K562 (cell line): ENCODE data around the gene ITGA11. TPM values are rescaled to one million over a fixed set of nuclear protein-coding genes. Genes with fewer than 3 reads are reported as not detected.

Source experiments
- ATAC-seq: fragments of 200-7000 bp; cut with Tn5 transposase; 3 replicates; pipeline ENCODE4 v1.9.1; 2020; ENCODE audit warnings: moderate library complexity
- BruUV-seq: library from RNA; stranded (reverse); fragments of 400-500 nt; replicated peaks from 2 replicates; lab custom pipeline; 2021; lab: Mats Ljungman, UMichigan
- CTCF ChIA-PET: fragments of 300-600 bp; formaldehyde crosslinking; extraction: SDS; loops from one replicate; lab custom pipeline; 2021; ENCODE audit warnings: low intra/inter-chr PET ratio; lab: Yijun Ruan, JAX
- POLR2A ChIA-PET: fragments of 300-600, 350-650 bp; sonication (Branson Sonifier 250); formaldehyde crosslinking; extraction: SDS; loops from one replicate; lab custom pipeline; 2021; ENCODE audit warnings: antibody characterized with exemption, inconsistent platforms; lab: Yijun Ruan, JAX
- DNase-seq, 4 experiments: peaks; one replicate each; pipeline versions ENCODE4 v3.0.0 to v3.0.0-alpha.2; 2011 to 2018; ENCODE audit warnings: low spot score in 3 of 4, mixed read lengths in 3 of 4; ENCODE audit errors: extremely low read depth in 1 of 4
- FAIRE-seq: peaks from 2 replicates; lab custom pipeline; 2011; peaks lifted over from hg19 to GRCh38; lab: Jason Lieb, UNC
- H2AFZ ChIP-seq: 2 replicates; pipeline ENCODE4 v1.6.0; 2011; ENCODE audit warnings: low read depth, low read length, control low read depth, inconsistent platforms
- H3K27ac ChIP-seq: fragments of 200-600 bp; 3 replicates; pipeline ENCODE4 v1.8.0; 2011; ENCODE audit warnings: low read depth, mild to moderate bottlenecking, control low read depth, inconsistent platforms, low read length, moderate library complexity, mixed read lengths; ENCODE audit errors: extremely low read depth
- H3K27me3 ChIP-seq, 2 experiments: fragments of 300-600 bp in 1 of 2; 2 replicates in 1 of 2; 3 replicates in 1 of 2; pipeline versions ENCODE4 v1.6.0 to v1.8.0; 2011; ENCODE audit warnings: inconsistent platforms in 2 of 2, low read length in 2 of 2, mild to moderate bottlenecking in 1 of 2, mixed read lengths in 1 of 2, moderate library complexity in 1 of 2; ENCODE audit not compliant: control insufficient read depth in 2 of 2, insufficient read depth in 2 of 2
- H3K36me3 ChIP-seq: fragments of 300-600 bp; 3 replicates; pipeline ENCODE4 v1.8.0; 2011; ENCODE audit warnings: mild to moderate bottlenecking, low read length, inconsistent platforms; ENCODE audit not compliant: control insufficient read depth, insufficient read depth
- H3K4me1 ChIP-seq, 2 experiments: fragments of 200-600 bp in 1 of 2; replicated peaks in 1 of 2; 2 replicates in 1 of 2; 3 replicates in 1 of 2; pipeline versions ENCODE4 v1.5.1 to v1.8.0; 2011; ENCODE audit warnings: inconsistent platforms in 2 of 2, low read length in 2 of 2, mild to moderate bottlenecking in 1 of 2, mixed read lengths in 1 of 2, moderate library complexity in 1 of 2; ENCODE audit not compliant: control insufficient read depth in 2 of 2, insufficient read depth in 2 of 2
- H3K4me2 ChIP-seq: 2 replicates; pipeline ENCODE4 v1.6.1; 2011; ENCODE audit warnings: low read length, control low read depth, inconsistent platforms, mixed read lengths; ENCODE audit not compliant: insufficient read depth
- H3K4me3 ChIP-seq: fragments of 200-600 bp; sonication (generic), shearing (Covaris generic); 2 replicates; pipeline ENCODE4 v1.5.1; 2016; ENCODE audit warnings: control low read depth, inconsistent platforms
- H3K79me2 ChIP-seq: fragments of 200-600 bp; 3 replicates; pipeline ENCODE4 v1.8.0; 2011; ENCODE audit warnings: low read length, inconsistent platforms; ENCODE audit not compliant: control insufficient read depth, insufficient read depth
- H3K9ac ChIP-seq, 2 experiments: 2 replicates each; pipeline versions ENCODE4 v1.6.0 to v1.6.1; 2011; ENCODE audit warnings: low read depth in 2 of 2, low read length in 2 of 2, control low read depth in 1 of 2, inconsistent platforms in 1 of 2, mild to moderate bottlenecking in 1 of 2, mixed read lengths in 1 of 2; ENCODE audit not compliant: insufficient read depth in 1 of 2
- H3K9me1 ChIP-seq: one replicate; pipeline ENCODE4 v1.6.0; 2011; ENCODE audit warnings: inconsistent platforms, mild to moderate bottlenecking, low read length, moderate library complexity; ENCODE audit not compliant: control insufficient read depth, insufficient read depth
- H3K9me3 ChIP-seq: replicated peaks from 2 replicates; pipeline ENCODE4 v1.5.1; 2011; ENCODE audit warnings: low read depth, low read length, inconsistent platforms; ENCODE audit not compliant: control insufficient read depth, insufficient read depth
- H4K20me1 ChIP-seq: replicated peaks from 2 replicates; pipeline ENCODE4 v1.6.1; 2011; ENCODE audit warnings: low read length, inconsistent platforms, mixed read lengths; ENCODE audit not compliant: control insufficient read depth, insufficient read depth
- CREBBP ChIP-seq: IDR thresholded peaks from one replicate; pipeline ENCODE4 v1.6.1; 2012; ENCODE audit warnings: low read depth, mild to moderate bottlenecking, control low read depth, inconsistent platforms, low read length
- DPF2 ChIP-seq: fragments of 450-650 bp; IDR thresholded peaks from 2 replicates; pipeline ENCODE4 v1.6.1; 2016
- E2F3 ChIP-seq: fragments of 250-450 bp; sonication (Bioruptor Pico); IDR thresholded peaks from 2 replicates; pipeline ENCODE4 v1.4.0; 2020; ENCODE audit warnings: mild to moderate bottlenecking
- MLLT1 ChIP-seq, 2 experiments: fragments of 450-650 bp; IDR thresholded peaks; 2 replicates each; pipeline ENCODE4 v1.6.1; 2016
- SLC30A9 ChIP-seq: fragments of 250-450 bp; sonication (Bioruptor Pico); IDR thresholded peaks from 2 replicates; pipeline ENCODE4 v1.8.0; 2022; ENCODE audit warnings: mild to moderate bottlenecking, moderate library complexity
- ZNF184 ChIP-seq: sonication (generic); formaldehyde crosslinking; IDR thresholded peaks from 2 replicates; pipeline ENCODE4 v1.5.0; 2020; ENCODE audit warnings: missing genetic modification reagents
- ZNF507 ChIP-seq: conservative IDR thresholded peaks from 2 replicates; pipeline ENCODE4 v1.6.1; 2017; ENCODE audit warnings: missing genetic modification characterization, missing compliant biosample characterization
- ZNF785 ChIP-seq: fragments of 250-450 bp; sonication (Bioruptor Pico); IDR thresholded peaks from 2 replicates; pipeline ENCODE4 v1.4.0; 2020; ENCODE audit warnings: mild to moderate bottlenecking
- ZNF830 ChIP-seq: fragments of 250-450 bp; sonication (Bioruptor Pico); IDR thresholded peaks from 2 replicates; pipeline ENCODE4 v1.5.0; 2021; ENCODE audit warnings: mild to moderate bottlenecking
- in situ Hi-C: fragments of 300-500 bp; cut with MboI; formaldehyde crosslinking; loops from 4 replicates; pipeline ENCODE4 v1.15.0; 2018; ENCODE audit warnings: inconsistent platforms, mixed read lengths
- intact Hi-C: fragments of 100-400 bp; cut with micrococcal nuclease; formaldehyde crosslinking; loops from 2 replicates; pipeline ENCODE4 v1.14.2; 2022
- polyA plus RNA-seq, 8 experiments: library from polyadenylated mRNA; depleted of rRNA in 4 of 8; stranded (reverse) in 5 of 8; unstranded in 3 of 8; fragments of >200 nt; fragmentation: Nextera tagmentation in 2 of 8; fragmentation: Illumina TruSeq in 1 of 8; extraction: Ambion mirVana in 2 of 8; extraction: Trizol in 1 of 8; gene quantifications; 2 replicates each; pipeline versions ENCODE4 v1.2.1 to v1.2.3, GENCODE V29; 2011 to 2014; ENCODE audit warnings: inconsistent platforms in 1 of 8, missing spikeins in 1 of 8
- total RNA-seq, 7 experiments: library from RNA; depleted of rRNA in 6 of 7; stranded (reverse); fragments of >200 nt in 6 of 7; fragmentation: Illumina TruSeq in 2 of 7; extraction: Trizol in 2 of 7; gene quantifications; 2 replicates each; pipeline versions ENCODE4 v1.2.1 to v1.2.3, GENCODE V29; 2011 to 2021; ENCODE audit warnings: low replicate concordance in 1 of 7

The ITGA11 gene
- total and polyA plus RNA-seq, 9 of the 15 experiments (the other 6 are each of a cell fraction or from before 2014, with no cell fraction given), result 0.01 TPM; not detected in 8

GRCh38 chr15:68466876-68467275 lies 34.9 kb upstream of the ITGA11 start:
- Histone ChIP-seq H3K4me2 (no peak overlapping the region), H3K9me1 (no peaks in the 10 kb centered on the region), H2AFZ (no peak overlapping the region), H4K20me1 (no peaks in the 10 kb centered on the region), H3K27ac (no peak overlapping the region), H3K27me3 (peaks cover 6 to 22% of the 10 kb centered on the region in 2 experiments; a peak in 4 of 5 replicates), H3K4me1 (peaks cover 0 to 23% of the 10 kb centered on the region in 2 experiments; a peak in 3 of 5 replicates), H3K79me2 (no peaks in the 10 kb centered on the region), H3K36me3 (no peaks in the 10 kb centered on the region), H3K9me3 (no peaks in the 10 kb centered on the region), H3K4me3 (no peak overlapping the region), H3K9ac (no peak overlapping the region)
- ATAC-seq (no peak), DNase-seq (no peak), FAIRE-seq (no peak)
- TF ChIP-seq E2F3 (CRISPR knock-in tag) (no peak), ZNF507 (no peak), SLC30A9 (CRISPR knock-in tag) (no peak), MLLT1 (IDR thresholded peaks at IDR 0.05) (no peak), ZNF830 (CRISPR knock-in tag) (no peak), DPF2 (no peak), ZNF785 (no peak), ZNF184 (no peak), CREBBP (no peak)
- BruUV-seq, result no TSS peak
- in situ Hi-C loops, result no loop called here
- CTCF ChIA-PET, result no interaction called here
- intact Hi-C loops, result no loop called here
- POLR2A ChIA-PET, result interaction anchor here (0.6 kb wide), 1 partner anchor 77 kb away, joined by 4 read pairs; no protein-coding TSS in a partner anchor
